Suprapubic skin (tissue), 4 donors: ENCODE measurements around the gene FRK. TPM values are rescaled to one million over a fixed set of nuclear protein-coding genes. Genes with fewer than 3 reads are reported as not detected.
"Not testable (repeated sequence)": the region's sequence is repeated elsewhere in the genome, so short reads cannot be mapped to it uniquely, and the experiment has no call there.

Experiments used
- DNase-seq, 2 donors: peaks; one replicate each; pipeline ENCODE4 v3.0.0-alpha.2; 2019; ENCODE audit warnings: low spot score in 2 of 2
- H3K27ac ChIP-seq: fragments of 200-600 bp; sonication (generic); one replicate; pipeline ENCODE4 v1.5.1; 2019
- H3K27me3 ChIP-seq: fragments of 200-600 bp; sonication (generic); one replicate; pipeline ENCODE4 v1.5.1; 2019
- H3K36me3 ChIP-seq: fragments of 200-600 bp; sonication (generic); one replicate; pipeline ENCODE4 v1.5.1; 2019
- H3K4me1 ChIP-seq: fragments of 200-600 bp; sonication (generic); one replicate; pipeline ENCODE4 v1.5.1; 2019
- H3K4me3 ChIP-seq: fragments of 200-600 bp; sonication (generic); one replicate; pipeline ENCODE4 v1.5.1; 2019; ENCODE audit warnings: mild to moderate bottlenecking
- H3K9me3 ChIP-seq: fragments of 200-600 bp; sonication (generic); one replicate; pipeline ENCODE4 v1.5.1; 2019
- CTCF ChIP-seq, 2 donors: fragments of 200-600 bp in 1 of 2; fragments of 450-650 bp in 1 of 2; sonication (generic) in 1 of 2; IDR thresholded peaks; one replicate each; pipeline ENCODE4 v1.5.1; 2016 to 2019; ENCODE audit warnings: antibody characterized with exemption in 2 of 2, mild to moderate bottlenecking in 1 of 2, moderate library complexity in 1 of 2
- EP300 ChIP-seq: sonication (generic); formaldehyde crosslinking; IDR thresholded peaks from one replicate; pipeline ENCODE4 v1.6.1; 2017; ENCODE audit warnings: antibody characterized with exemption
- POLR2A ChIP-seq, 2 donors: fragments of 450-650 bp; IDR thresholded peaks; one replicate each; pipeline ENCODE4 v1.6.1; 2017; ENCODE audit warnings: antibody characterized with exemption in 2 of 2, mild to moderate bottlenecking in 2 of 2, moderate library complexity in 2 of 2
- POLR2AphosphoS5 ChIP-seq, 3 donors: sonication (generic); formaldehyde crosslinking; IDR thresholded peaks; one replicate each; pipeline ENCODE4 v1.6.1; 2017; ENCODE audit warnings: antibody characterized with exemption in 3 of 3
- WGBS: methylation state at CpG from one replicate; pipeline ENCODE4 v1.1.5; 2018; 5-methylcytosine and 5-hydroxymethylcytosine counted together
- total RNA-seq, 4 donors: library from RNA; depleted of rRNA; stranded (reverse); fragments of >200 nt; gene quantifications; one replicate each; pipeline ENCODE4 v1.1.0, GENCODE V29; 2016

Gene FRK
- total RNA-seq, 4 donors from 2014 or later, result 1.6 to 3.6 (median 3.0) TPM

GRCh38 chr6:115935361-115935760, 125.3 kb downstream of the FRK start:
- TF ChIP-seq POLR2A (IDR thresholded peaks at IDR 0.05) (no peak), EP300 (no peak), POLR2AphosphoS5 (IDR thresholded peaks at IDR 0.05) (no peak), CTCF (IDR thresholded peaks at IDR 0.05) (no peak)
- no peaks in the 10 kb centered on the region for H3K27me3 ChIP-seq
- DNase-seq, result no peak
- WGBS, result 81% methylated on average over 6 of the region's 8 CpGs
- no peaks in the 10 kb centered on the region for H3K36me3 ChIP-seq
- peaks cover 5% of the 10 kb centered on the region for H3K9me3 ChIP-seq
- no peaks in the 10 kb centered on the region for H3K4me1 ChIP-seq
- H3K27ac ChIP-seq, result no peak overlapping the region
- H3K4me3 ChIP-seq, result no peak overlapping the region

GRCh38 chr6:115934829-115935228, 125.9 kb downstream of the FRK start:
- H3K27me3 ChIP-seq, result no peaks in the 10 kb centered on the region
- no peaks in the 10 kb centered on the region for H3K9me3 ChIP-seq
- 92% methylated on average over 2 of the region's 2 CpGs for WGBS
- no peak overlapping the region for H3K4me3 ChIP-seq
- H3K4me1 ChIP-seq, result no peaks in the 10 kb centered on the region
- H3K27ac ChIP-seq, result no peak overlapping the region
- no peak for DNase-seq
- TF ChIP-seq EP300 (no peak), CTCF (IDR thresholded peaks at IDR 0.05) (no peak), POLR2AphosphoS5 (IDR thresholded peaks at IDR 0.05) (no peak), POLR2A (IDR thresholded peaks at IDR 0.05) (no peak)
- no peaks in the 10 kb centered on the region for H3K36me3 ChIP-seq

- WGBS, result 90% methylated on average over 3 of the region's 3 CpGs
- Histone ChIP-seq H3K27ac (no peak overlapping the region), H3K4me1 (no peaks in the 10 kb centered on the region), H3K4me3 (no peak overlapping the region), H3K9me3 (no peaks in the 10 kb centered on the region), H3K36me3 (no peaks in the 10 kb centered on the region), H3K27me3 (no peaks in the 10 kb centered on the region)
- TF ChIP-seq POLR2A (IDR thresholded peaks at IDR 0.05) (no peak), EP300 (no peak), CTCF (IDR thresholded peaks at IDR 0.05) (no peak), POLR2AphosphoS5 (IDR thresholded peaks at IDR 0.05) (no peak)
- no peak for DNase-seq
Measured at GRCh38 chr6:115934145-115934544, 126.5 kb downstream of the FRK start.

GRCh38 chr6:115932481-115932880, 128.2 kb downstream of the FRK start:
- H3K36me3 ChIP-seq, result no peaks in the 10 kb centered on the region
- no peaks in the 10 kb centered on the region for H3K9me3 ChIP-seq
- no peak overlapping the region for H3K4me3 ChIP-seq
- no peak overlapping the region for H3K27ac ChIP-seq
- H3K4me1 ChIP-seq, result no peaks in the 10 kb centered on the region
- WGBS, result 33% methylated on average over 1 of the region's 1 CpG
- no peak for TF ChIP-seq CTCF (IDR thresholded peaks at IDR 0.05)
- H3K27me3 ChIP-seq, result no peaks in the 10 kb centered on the region
- no peak for DNase-seq

- DNase-seq, H3K4me3 ChIP-seq, H3K27me3 ChIP-seq, H3K9me3 ChIP-seq, H3K27ac ChIP-seq, H3K4me1 ChIP-seq, H3K36me3 ChIP-seq: not testable (repeated sequence)
- WGBS, result no CpG with 5 or more reads among the region's 24 CpGs
Measured at GRCh38 chr6:115928000-115928399, 132.7 kb downstream of the FRK start.

- Histone ChIP-seq H3K4me1 (no peaks in the 10 kb centered on the region), H3K27me3 (no peaks in the 10 kb centered on the region), H3K9me3 (no peaks in the 10 kb centered on the region), H3K27ac (no peak overlapping the region), H3K36me3 (no peaks in the 10 kb centered on the region), H3K4me3 (no peak overlapping the region)
- no peak for DNase-seq
- TF ChIP-seq POLR2AphosphoS5 (IDR thresholded peaks at IDR 0.05) (no peak), CTCF (IDR thresholded peaks at IDR 0.05) (no peak), EP300 (no peak), POLR2A (IDR thresholded peaks at IDR 0.05) (no peak)
- 56% methylated on average over 1 of the region's 1 CpG for WGBS
Measured at GRCh38 chr6:115922971-115923370, 137.7 kb downstream of the FRK start.
